Suprapubic skin (tissue), 4 donors: ENCODE data around the gene IL17F. TPM values are rescaled to one million over a fixed set of nuclear protein-coding genes. Genes with fewer than 3 reads are reported as not detected.

ENCODE experiments used
- DNase-seq, 2 donors: peaks; one replicate each; pipeline ENCODE4 v3.0.0-alpha.2; 2019; ENCODE audit warnings: low spot score in 2 of 2
- H3K27ac ChIP-seq: fragments of 200-600 bp; sonication (generic); one replicate; pipeline ENCODE4 v1.5.1; 2019
- H3K27me3 ChIP-seq: fragments of 200-600 bp; sonication (generic); one replicate; pipeline ENCODE4 v1.5.1; 2019
- H3K36me3 ChIP-seq: fragments of 200-600 bp; sonication (generic); one replicate; pipeline ENCODE4 v1.5.1; 2019
- H3K4me1 ChIP-seq: fragments of 200-600 bp; sonication (generic); one replicate; pipeline ENCODE4 v1.5.1; 2019
- H3K4me3 ChIP-seq: fragments of 200-600 bp; sonication (generic); one replicate; pipeline ENCODE4 v1.5.1; 2019; ENCODE audit warnings: mild to moderate bottlenecking
- H3K9me3 ChIP-seq: fragments of 200-600 bp; sonication (generic); one replicate; pipeline ENCODE4 v1.5.1; 2019
- CTCF ChIP-seq, 2 donors: fragments of 200-600 bp in 1 of 2; fragments of 450-650 bp in 1 of 2; sonication (generic) in 1 of 2; IDR thresholded peaks; one replicate each; pipeline ENCODE4 v1.5.1; 2016 to 2019; ENCODE audit warnings: antibody characterized with exemption in 2 of 2, mild to moderate bottlenecking in 1 of 2, moderate library complexity in 1 of 2
- EP300 ChIP-seq: sonication (generic); formaldehyde crosslinking; IDR thresholded peaks from one replicate; pipeline ENCODE4 v1.6.1; 2017; ENCODE audit warnings: antibody characterized with exemption
- POLR2A ChIP-seq, 2 donors: fragments of 450-650 bp; IDR thresholded peaks; one replicate each; pipeline ENCODE4 v1.6.1; 2017; ENCODE audit warnings: antibody characterized with exemption in 2 of 2, mild to moderate bottlenecking in 2 of 2, moderate library complexity in 2 of 2
- POLR2AphosphoS5 ChIP-seq, 3 donors: sonication (generic); formaldehyde crosslinking; IDR thresholded peaks; one replicate each; pipeline ENCODE4 v1.6.1; 2017; ENCODE audit warnings: antibody characterized with exemption in 3 of 3
- WGBS: methylation state at CpG from one replicate; pipeline ENCODE4 v1.1.5; 2018; 5-methylcytosine and 5-hydroxymethylcytosine counted together
- total RNA-seq, 4 donors: library from RNA; depleted of rRNA; stranded (reverse); fragments of >200 nt; gene quantifications; one replicate each; pipeline ENCODE4 v1.1.0, GENCODE V29; 2016

The IL17F gene
- total RNA-seq, 4 donors from 2014 or later = not detected

- 93% methylated on average over 1 of the region's 1 CpG for WGBS
- no peak for DNase-seq
- Histone ChIP-seq H3K27ac (no peak overlapping the region), H3K9me3 (no peaks in the 10 kb centered on the region), H3K4me1 (no peaks in the 10 kb centered on the region), H3K4me3 (no peak overlapping the region), H3K27me3 (no peaks in the 10 kb centered on the region), H3K36me3 (no peaks in the 10 kb centered on the region)
- no peak for TF ChIP-seq POLR2AphosphoS5 (IDR thresholded peaks at IDR 0.05)
- no peak for TF ChIP-seq CTCF (IDR thresholded peaks at IDR 0.05)
- no peak for TF ChIP-seq POLR2A (IDR thresholded peaks at IDR 0.05)
- no peak for TF ChIP-seq EP300
Observed at GRCh38 chr6:52245425-52245824, 1.1 kb upstream of the IL17F start.

- Histone ChIP-seq H3K4me3 (no peak overlapping the region), H3K27me3 (no peaks in the 10 kb centered on the region), H3K27ac (no peak overlapping the region), H3K9me3 (no peaks in the 10 kb centered on the region), H3K36me3 (no peaks in the 10 kb centered on the region), H3K4me1 (no peaks in the 10 kb centered on the region)
- WGBS = 96% methylated on average over 4 of the region's 4 CpGs
- DNase-seq = no peak
- TF ChIP-seq POLR2A (IDR thresholded peaks at IDR 0.05) (no peak), CTCF (IDR thresholded peaks at IDR 0.05) (no peak), POLR2AphosphoS5 (IDR thresholded peaks at IDR 0.05) (no peak), EP300 (no peak)
Observed at GRCh38 chr6:52243282-52243893, 912 bp downstream of the IL17F start.

GRCh38 chr6:52241819-52242218 lies 2.5 kb downstream of the IL17F start:
- TF ChIP-seq POLR2AphosphoS5 (IDR thresholded peaks at IDR 0.05) = no peak
- TF ChIP-seq CTCF (IDR thresholded peaks at IDR 0.05) = no peak
- TF ChIP-seq POLR2A (IDR thresholded peaks at IDR 0.05) = no peak
- TF ChIP-seq EP300 = no peak
- no peaks in the 10 kb centered on the region for H3K9me3 ChIP-seq

GRCh38 chr6:52233975-52234823 lies 10.1 kb downstream of the IL17F start:
- DNase-seq = no peak
- Histone ChIP-seq H3K9me3 (no peaks in the 10 kb centered on the region), H3K4me1 (peaks cover 4% of the 10 kb centered on the region), H3K27ac (no peak overlapping the region), H3K4me3 (no peak overlapping the region), H3K27me3 (peaks cover 3% of the 10 kb centered on the region), H3K36me3 (no peaks in the 10 kb centered on the region)
- TF ChIP-seq CTCF (IDR thresholded peaks at IDR 0.05) (no peak), POLR2AphosphoS5 (IDR thresholded peaks at IDR 0.05) (no peak), EP300 (no peak), POLR2A (IDR thresholded peaks at IDR 0.05) (no peak)
- WGBS = 44% methylated on average over 15 of the region's 15 CpGs

More at GRCh38 chr6:52241819-52242218, 2.5 kb downstream of the IL17F start:
- H3K27me3 ChIP-seq = no peaks in the 10 kb centered on the region
- 93% methylated on average over 2 of the region's 2 CpGs for WGBS
- H3K27ac ChIP-seq = no peak overlapping the region
- no peak for DNase-seq
- H3K4me1 ChIP-seq = no peaks in the 10 kb centered on the region
- no peaks in the 10 kb centered on the region for H3K36me3 ChIP-seq
- no peak overlapping the region for H3K4me3 ChIP-seq

- Histone ChIP-seq H3K36me3 (no peaks in the 10 kb centered on the region), H3K27ac (no peak overlapping the region), H3K9me3 (no peaks in the 10 kb centered on the region), H3K4me1 (peaks cover 4% of the 10 kb centered on the region), H3K4me3 (no peak overlapping the region), H3K27me3 (peaks cover 3% of the 10 kb centered on the region)
- WGBS = 60% methylated on average over 4 of the region's 4 CpGs
- no peak for DNase-seq
- TF ChIP-seq POLR2A (IDR thresholded peaks at IDR 0.05) (no peak), EP300 (no peak), POLR2AphosphoS5 (IDR thresholded peaks at IDR 0.05) (no peak), CTCF (IDR thresholded peaks at IDR 0.05) (no peak)
Observed at GRCh38 chr6:52233005-52233404, 11.3 kb downstream of the IL17F start.
